Activated CD4-positive, alpha-beta T cell treated with anti-CD3 and anti-CD28 coated beads, Interleukin-2, amount 50 U/mL, for 24 hours (primary cell): Measurements from ENCODE around the gene ETNPPL.

Experiments used
- DNase-seq, 2 donors: peaks; one replicate each; pipeline ENCODE4 v3.0.0-alpha.2; 2020; ENCODE audit warnings: low read depth in 1 of 2, low spot score in 1 of 2

ETNPPL gene

DNA sequence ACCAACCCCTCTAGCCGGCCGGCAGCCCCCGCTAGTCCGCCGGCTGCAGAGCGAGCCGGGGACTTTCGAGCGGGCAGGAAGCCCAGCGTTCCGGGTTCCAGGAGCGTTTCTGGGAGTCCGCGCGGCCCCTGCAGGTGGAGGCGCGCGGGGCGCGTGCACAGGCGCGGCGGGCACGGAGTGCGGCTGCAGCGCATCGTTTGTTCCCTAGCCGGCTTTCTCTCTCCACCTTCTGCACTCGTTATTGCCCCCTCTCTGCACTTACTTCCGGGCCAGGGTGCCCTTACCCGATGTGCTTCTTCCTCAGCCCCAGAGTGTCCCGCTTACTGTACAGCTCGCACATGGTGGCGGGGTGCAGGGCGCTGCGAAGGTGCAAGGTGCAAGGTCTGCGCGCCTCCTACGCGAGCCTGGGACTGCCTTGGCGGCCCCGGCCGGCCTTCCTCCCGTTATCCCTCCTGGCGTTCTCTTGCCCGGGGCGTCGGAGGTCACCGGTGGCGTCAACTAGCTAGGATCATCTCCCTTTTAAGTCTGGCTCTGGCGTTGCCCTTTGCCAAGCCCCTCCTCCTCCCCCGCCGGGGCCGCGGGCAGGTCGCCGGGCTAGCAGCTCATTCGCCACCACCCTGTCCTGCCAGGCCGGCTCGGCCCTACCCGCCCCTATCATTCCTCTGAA lies at the start of gene ETNPPL:
Gene ETNPPL (minus strand): TSS at position 495 of the 667 bp plus-strand sequence. CDS start 155 bp downstream, at position 340.
- peak in 1 of 2 donors; percentile 3 for DNase-seq

- DNase-seq: no peak
Measured at GRCh38 chr4:108811486-108811885, 48.6 kb upstream of the ETNPPL start.

DNA sequence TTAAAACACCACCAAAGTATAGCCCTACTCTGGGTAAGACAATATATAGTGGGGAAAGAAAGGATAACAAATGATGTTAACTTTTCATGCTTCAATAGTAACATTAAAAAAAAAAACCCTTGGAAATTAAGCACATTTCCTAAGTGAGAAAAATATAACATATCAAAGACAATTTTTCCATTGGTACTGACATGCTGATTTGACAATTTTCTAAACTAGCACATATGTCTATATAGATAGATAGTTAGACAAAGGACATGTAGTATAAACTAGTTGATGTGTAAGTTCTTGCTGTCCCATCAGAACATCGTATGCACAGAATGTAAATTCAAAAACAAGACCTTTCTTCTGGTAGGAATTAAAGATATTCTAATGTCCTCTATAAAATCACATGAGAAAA lies 47.2 kb upstream of the ETNPPL start:
- no peak for DNase-seq

DNA sequence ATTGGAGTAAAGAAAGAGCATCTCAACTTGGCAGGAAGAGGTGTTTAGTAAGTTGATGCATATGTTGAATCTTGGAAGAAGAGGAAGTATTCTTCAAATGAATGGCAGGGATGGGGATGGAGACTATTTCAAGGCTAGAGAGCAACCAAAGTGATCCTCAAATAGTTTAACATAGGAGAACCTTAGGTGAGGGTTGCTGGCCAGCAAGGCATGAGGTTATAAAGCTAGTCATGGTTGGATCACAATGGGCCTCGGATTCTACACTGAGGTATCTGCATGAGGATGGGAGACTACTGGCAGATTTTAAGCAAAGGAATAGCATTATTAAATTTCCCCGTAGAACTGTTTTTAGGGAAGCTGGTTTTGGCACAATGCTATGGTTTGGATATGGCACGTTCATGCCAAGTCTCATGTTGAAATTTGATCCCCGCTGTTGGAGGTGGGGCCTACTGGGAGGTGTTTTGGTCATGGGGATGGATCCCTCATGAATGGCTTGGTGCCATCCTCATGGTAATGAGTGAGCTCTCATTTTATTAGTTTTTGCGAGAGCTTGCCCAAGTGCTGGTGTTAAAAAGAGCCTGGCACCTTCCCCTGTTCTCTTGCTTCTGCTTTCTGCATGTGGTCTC lies 41.9 kb upstream of the ETNPPL start:
- DNase-seq: no peak

DNA sequence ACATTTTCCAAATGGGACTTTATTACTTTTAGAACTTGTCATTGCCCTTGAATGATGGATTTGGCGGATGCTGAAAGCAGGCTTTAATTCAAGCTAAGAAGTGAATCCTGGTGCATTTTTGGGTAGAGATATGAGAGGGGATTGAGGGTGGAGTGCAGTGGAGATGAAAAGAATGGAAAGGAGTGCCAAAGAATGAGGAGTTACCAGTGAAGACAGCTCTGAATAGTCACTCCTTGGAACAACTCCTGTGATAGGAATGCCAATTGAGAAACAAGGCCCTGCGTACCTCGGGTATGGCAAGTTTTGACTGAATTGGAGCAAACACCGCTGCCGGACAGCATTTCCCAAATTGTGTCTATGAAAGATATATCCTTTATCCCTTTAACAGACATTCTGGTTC lies 36.5 kb upstream of the ETNPPL start:
- no peak for DNase-seq

GRCh38 chr4:108796173-108796572 lies 33.3 kb upstream of the ETNPPL start:
- no peak for DNase-seq

- no peak for DNase-seq
Measured at GRCh38 chr4:108795733-108796132, 32.9 kb upstream of the ETNPPL start.

DNA sequence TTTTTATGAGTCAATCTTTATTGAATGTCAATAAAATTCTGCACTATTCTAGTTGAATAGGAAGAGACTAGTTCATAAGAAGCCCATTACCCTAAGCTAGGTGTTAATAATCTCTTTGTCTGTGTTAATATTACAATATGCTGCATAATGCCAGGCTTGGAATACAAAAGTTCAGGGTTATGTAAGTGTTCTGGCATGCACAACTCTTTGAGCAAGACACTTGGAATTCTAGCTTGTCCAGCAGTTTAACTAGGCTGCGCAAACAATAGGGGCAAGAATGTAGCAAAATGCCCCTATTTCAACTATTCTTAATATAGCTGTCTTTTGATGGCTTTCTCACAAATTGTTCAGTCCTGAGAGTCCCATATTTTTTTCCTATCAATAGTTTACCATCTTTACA lies 31.3 kb upstream of the ETNPPL start:
- no peak for DNase-seq

DNA sequence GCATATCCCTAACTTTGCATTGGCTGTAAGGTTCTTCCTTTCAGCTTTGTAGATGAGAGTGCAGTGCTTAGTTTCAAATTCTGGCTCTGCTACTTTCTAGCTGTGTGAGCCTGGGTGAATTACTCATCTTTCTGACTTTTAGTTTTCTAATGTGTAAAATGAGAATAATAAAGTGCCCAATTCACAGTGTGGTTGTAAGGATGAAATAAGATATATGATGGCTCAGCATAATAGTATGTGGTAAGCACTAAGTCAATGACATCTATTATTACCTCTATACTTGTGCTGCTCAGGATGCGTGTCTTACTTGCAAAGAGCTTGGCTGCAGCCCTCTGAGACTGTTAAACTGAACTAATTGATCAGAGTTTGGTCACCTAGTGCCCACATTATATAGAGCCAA lies 30.6 kb upstream of the ETNPPL start:
- no peak for DNase-seq

- DNase-seq: no peak
Measured at GRCh38 chr4:108788731-108789130, 25.9 kb upstream of the ETNPPL start.

DNA sequence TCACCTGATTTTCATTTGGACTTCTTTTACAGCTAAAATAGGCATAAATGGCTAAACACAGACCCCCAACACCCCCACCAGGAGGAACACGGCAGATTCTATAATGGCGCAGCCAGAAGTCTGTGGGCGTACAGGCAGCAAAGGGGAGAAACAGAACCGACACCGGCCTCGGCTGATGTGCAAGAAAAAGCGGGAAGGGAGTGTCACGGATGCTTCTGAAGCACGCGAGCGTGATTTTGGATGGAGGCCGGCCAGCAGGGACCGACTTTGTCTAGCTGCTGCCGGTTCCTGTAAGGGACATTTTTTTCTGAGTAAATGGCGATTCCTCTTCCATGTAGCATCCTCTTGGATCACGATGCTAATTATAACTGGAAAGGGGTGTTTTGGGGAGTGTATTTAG lies 24.9 kb upstream of the ETNPPL start:
- no peak for DNase-seq

- no peak for DNase-seq
Measured at GRCh38 chr4:108787106-108787505, 24.3 kb upstream of the ETNPPL start.

GRCh38 chr4:108786351-108786750 lies 23.5 kb upstream of the ETNPPL start:
- DNase-seq: no peak

- DNase-seq: no peak
Measured at GRCh38 chr4:108783665-108784463, 21.0 kb upstream of the ETNPPL start.

DNA sequence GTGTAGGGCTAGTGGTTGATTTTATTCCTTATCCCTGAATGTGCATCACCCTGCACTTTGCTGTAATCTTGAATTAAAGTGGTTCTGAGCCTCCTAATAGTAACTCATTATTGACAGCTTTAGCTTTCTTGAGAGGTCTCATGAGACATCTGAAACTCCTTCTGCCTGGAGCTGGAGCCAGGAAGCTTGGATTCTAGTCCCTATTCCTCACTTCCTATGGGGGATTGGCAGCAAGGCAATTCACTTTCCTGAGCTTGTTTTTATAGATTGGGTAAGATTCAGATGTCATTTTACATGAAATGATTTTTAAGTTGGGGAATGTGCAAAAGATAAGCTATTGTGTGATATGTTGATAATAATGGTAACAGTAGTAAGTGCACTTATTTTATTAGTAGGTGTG lies 17.1 kb upstream of the ETNPPL start:
- no peak for DNase-seq

DNA sequence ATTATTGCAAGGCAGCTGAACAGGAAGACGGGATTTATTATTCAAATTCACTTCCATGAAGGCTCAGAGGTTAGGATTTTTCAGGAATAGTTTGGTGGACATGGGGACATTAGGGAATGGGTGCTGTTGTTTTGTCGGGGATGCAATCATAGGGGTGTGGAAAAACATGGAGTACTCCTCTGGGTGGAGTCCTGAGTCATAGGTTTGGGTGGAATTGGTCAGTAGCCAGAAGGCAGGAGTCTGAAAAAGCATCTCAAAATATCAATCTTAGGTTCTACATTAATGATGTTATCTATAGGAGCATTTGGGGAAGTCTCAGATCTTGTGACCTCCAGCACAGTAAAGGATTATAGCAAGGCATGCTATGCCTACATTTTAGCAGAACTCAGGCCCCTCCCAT lies 14.5 kb upstream of the ETNPPL start:
- DNase-seq: no peak

DNA sequence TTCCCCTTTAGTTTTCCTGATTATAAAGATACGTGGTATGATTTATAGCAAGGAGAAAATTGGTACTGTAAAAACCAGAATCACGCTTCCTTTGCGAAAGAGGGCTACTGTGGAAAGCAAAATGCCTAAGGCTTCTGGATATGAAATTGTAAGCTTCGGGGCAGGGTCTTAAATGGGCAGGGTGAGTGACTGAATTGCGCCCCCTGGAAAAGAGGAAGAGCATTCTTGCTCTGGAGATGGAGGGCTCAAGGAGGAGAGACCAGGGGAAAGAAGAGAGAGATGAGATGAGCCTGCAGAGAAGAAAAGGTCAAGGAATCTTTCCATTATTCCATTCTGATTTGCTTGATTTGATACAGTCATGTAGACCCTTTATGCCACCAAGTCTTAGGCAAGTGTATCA lies 13.1 kb upstream of the ETNPPL start:
- DNase-seq: no peak

DNA sequence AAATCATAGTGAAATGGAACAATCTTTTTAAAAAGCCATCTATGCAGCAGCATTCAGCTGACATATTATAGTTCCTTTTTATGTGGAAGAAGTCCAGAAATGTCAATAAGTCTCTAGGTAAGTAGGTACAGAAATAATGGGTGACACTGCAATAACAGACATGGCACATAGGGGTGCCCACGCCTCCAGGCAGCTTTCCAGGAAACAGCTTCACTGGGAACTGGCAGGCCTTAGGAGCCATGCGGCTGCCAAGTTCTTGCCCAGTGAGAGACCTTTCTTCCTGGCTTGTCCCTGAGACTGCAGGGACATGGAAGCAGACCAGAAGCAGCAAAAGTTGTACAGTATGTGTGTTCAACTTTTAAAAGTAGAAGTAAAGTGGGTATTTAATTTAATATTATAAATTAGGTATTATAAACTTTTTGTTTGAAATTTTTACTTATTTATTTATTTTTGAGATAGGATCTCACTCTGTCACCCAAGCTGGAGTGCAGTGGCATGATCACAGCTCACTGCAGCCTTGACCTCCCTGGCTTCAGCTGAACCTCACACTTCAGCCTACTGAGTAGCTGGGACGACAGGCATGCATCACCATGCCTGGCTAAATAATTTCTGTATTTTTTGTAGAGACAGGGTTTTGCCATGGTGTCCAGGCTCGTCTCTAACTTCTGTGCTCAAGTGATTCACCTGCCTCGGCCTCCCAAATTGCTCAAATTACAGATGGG lies 12.1 kb upstream of the ETNPPL start:
- DNase-seq: no peak

DNA sequence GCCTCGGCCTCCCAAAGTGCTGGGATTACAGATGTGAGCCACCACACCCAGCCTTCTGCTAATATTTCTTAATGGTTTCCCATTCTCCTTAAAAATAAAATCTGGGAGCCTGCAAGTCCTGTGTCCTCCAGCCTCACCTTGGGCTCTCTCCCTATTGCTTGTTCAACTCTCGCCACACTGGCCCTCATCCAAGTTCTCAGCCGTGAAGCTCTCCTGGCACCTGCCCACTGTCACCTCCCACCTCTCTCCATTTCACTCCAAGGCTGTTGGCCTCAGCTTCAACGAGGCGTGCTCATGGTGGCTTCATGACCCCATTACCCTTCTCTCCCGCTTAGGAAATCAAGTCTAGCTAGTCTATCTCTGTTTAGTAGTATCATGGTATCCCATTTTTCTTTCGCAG lies 9.5 kb upstream of the ETNPPL start:
- no peak for DNase-seq

GRCh38 chr4:108766058-108766457 lies 3.2 kb upstream of the ETNPPL start:
- no peak for DNase-seq

GRCh38 chr4:108763986-108764385 lies 1.1 kb upstream of the ETNPPL start:
- DNase-seq: no peak

DNA sequence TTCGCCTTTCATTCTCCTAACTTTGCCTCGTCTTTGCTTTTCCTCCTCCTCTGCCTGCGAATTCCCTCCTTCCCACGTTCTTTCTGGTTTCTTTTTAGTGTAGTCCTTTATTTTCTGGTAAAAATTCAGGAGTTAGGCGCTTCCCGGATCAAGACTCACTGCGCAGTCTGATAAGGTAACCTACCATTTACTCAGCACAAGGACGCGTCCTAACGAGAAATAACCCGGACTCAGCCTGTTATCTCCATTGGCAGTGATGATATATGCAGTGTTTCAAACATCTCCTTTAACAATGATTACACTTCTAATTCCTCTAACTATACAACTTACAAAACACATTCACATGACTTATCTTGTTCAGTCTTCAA lies 357 bp upstream of the ETNPPL start:
- no peak for DNase-seq
